ENCODE measurements around the gene FOXG1. TPM values are rescaled to one million over a fixed set of nuclear protein-coding genes. Genes with fewer than 3 reads are reported as not detected.

Gene FOXG1
- total RNA-seq, 2 donors from 2014 or later, result not detected

GRCh38 chr14:28767853-28768741 is 1.5 kb downstream of the FOXG1 start:
- peak in 1 of 4 donors; percentile 23 for DNase-seq
- no peaks in the 10 kb centered on the region for H3K9me3 ChIP-seq
- peaks cover 11% of the 10 kb centered on the region for H3K4me1 ChIP-seq
- TF ChIP-seq POLR2A (IDR thresholded peaks at IDR 0.05) (no peak), CTCF (IDR thresholded peaks at IDR 0.05) (peak in 1 of 7 experiments; percentile 8)
- WGBS, 2 donors, result 5 to 17% methylated on average over 26 to 77 of the region's 77 CpGs
- H3K36me3 ChIP-seq (replicated peaks in 1 of 2; ENCODE audit: insufficient read depth in 1 of 2, low read depth in 2 of 2), result no peaks in the 10 kb centered on the region
- peaks cover 4 to 49% of the 10 kb centered on the region in 2 donors for H3K27me3 ChIP-seq
- peak; percentile 38 for ATAC-seq
- intact Hi-C loops (cut with DNase I), result no loop called here
- no peak overlapping the region for H3K4me3 ChIP-seq
- no peak overlapping the region for H3K27ac ChIP-seq

- Histone ChIP-seq H3K27ac (no peak overlapping the region), H3K9me3 (no peaks in the 10 kb centered on the region), H3K27me3 (peaks cover 4 to 60% of the 10 kb centered on the region in 2 donors), H3K4me3 (no peak overlapping the region), H3K36me3 (replicated peaks in 1 of 2; ENCODE audit: insufficient read depth in 1 of 2, low read depth in 2 of 2) (no peaks in the 10 kb centered on the region), H3K4me1 (peaks cover 15% of the 10 kb centered on the region)
- TF ChIP-seq CTCF (IDR thresholded peaks at IDR 0.05), result no peak
- no peak for TF ChIP-seq POLR2A (IDR thresholded peaks at IDR 0.05)
- WGBS, 2 donors, result 32 to 43% methylated on average over 4 of the region's 4 CpGs
- ATAC-seq (no peak), DNase-seq (no peak)
- intact Hi-C loops (cut with DNase I), result no loop called here
Measured at GRCh38 chr14:28769276-28769880, 2.8 kb downstream of the FOXG1 start.

- 35 to 50% methylated on average over 1 of the region's 1 CpG for WGBS, 2 donors
- no peaks in the 10 kb centered on the region for H3K9me3 ChIP-seq
- H3K27me3 ChIP-seq, result peaks cover 1 to 60% of the 10 kb centered on the region in 2 donors
- no peak overlapping the region for H3K27ac ChIP-seq
- H3K4me3 ChIP-seq, result no peak overlapping the region
- intact Hi-C loops (cut with DNase I), result no loop called here
- ATAC-seq (no peak), DNase-seq (no peak)
- TF ChIP-seq CTCF (IDR thresholded peaks at IDR 0.05) (no peak), POLR2A (IDR thresholded peaks at IDR 0.05) (no peak)
- peaks cover 21% of the 10 kb centered on the region for H3K4me1 ChIP-seq
- no peaks in the 10 kb centered on the region for H3K36me3 ChIP-seq (replicated peaks in 1 of 2; ENCODE audit: insufficient read depth in 1 of 2, low read depth in 2 of 2)
Measured at GRCh38 chr14:28770061-28770460, 3.5 kb downstream of the FOXG1 start.

- H3K9me3 ChIP-seq, result no peaks in the 10 kb centered on the region
- intact Hi-C loops (cut with DNase I), result no loop called here
- TF ChIP-seq POLR2A (IDR thresholded peaks at IDR 0.05), result no peak
- no peak for TF ChIP-seq CTCF (IDR thresholded peaks at IDR 0.05)
- H3K36me3 ChIP-seq (replicated peaks in 1 of 2; ENCODE audit: insufficient read depth in 1 of 2, low read depth in 2 of 2), result no peaks in the 10 kb centered on the region
- H3K4me3 ChIP-seq, result no peak overlapping the region
- DNase-seq (no peak), ATAC-seq (no peak)
- no peak overlapping the region for H3K27ac ChIP-seq
- H3K4me1 ChIP-seq, result peaks cover 17% of the 10 kb centered on the region
- peaks cover 0 to 55% of the 10 kb centered on the region in 2 donors for H3K27me3 ChIP-seq
Measured at GRCh38 chr14:28770630-28771029, 4.0 kb downstream of the FOXG1 start.

Data from body of pancreas (tissue), 4 donors.